ENCODE data around the gene SS18L1.

Gene SS18L1

DNA sequence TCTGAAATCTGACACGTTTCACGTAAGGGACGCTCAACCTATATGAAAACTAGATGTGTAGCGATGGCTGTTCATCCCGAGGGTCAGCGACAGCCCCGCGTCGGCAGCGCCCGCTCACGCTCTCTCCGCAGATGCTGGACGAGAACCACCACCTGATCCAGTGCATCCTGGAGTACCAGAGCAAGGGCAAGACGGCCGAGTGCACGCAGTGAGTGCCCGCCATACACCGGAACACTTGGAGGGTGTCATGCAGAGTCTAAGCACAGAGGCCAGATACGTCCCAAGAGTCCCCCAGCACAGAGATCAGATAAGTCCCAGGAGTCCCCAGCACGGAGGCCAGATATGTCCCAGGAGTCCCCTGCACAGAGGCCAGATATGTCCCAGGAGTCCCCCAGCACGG is 15.0 kb downstream of the SS18L1 start:
- Histone ChIP-seq H3K4me3 (no peak overlapping the region), H3K36me3 (ENCODE audit: insufficient read depth, low read length) (peaks cover 9% of the 10 kb centered on the region; the same call in 1 of the 2 replicates), H3K9me3 (ENCODE audit: low read depth, low read length) (no peaks in the 10 kb centered on the region), H3K27ac (no peak overlapping the region), H3K9ac (ENCODE audit: insufficient read length) (no peak overlapping the region)
- TF ChIP-seq EZH2 (IDR thresholded peaks at IDR 0.05): no peak
- TF ChIP-seq POLR2AphosphoS5 (IDR thresholded peaks at IDR 0.05; ENCODE audit: borderline replicate concordance, low read depth, low read length): no peak
- DNase-seq (ENCODE audit: low read depth, low spot score): no peak

DNA sequence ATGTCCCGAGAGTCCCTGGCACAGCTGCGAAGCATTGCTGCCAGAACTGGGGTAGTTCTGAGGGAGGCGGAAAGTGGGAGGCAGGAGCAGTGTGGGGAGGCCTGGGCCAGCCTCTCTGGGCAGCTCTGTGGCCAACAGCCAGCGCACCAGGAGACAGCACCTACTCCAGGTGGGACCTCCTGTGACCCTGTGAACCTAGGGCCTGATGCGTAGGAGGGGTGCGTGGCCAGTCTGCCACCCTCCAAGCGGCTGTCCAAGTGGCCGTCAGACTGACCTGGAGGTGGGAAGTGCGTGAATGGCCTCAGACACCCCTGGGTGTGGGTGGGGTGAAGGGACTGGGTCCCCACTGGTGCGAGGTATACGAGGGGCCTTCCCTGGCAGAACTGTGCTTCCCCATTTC is 15.5 kb downstream of the SS18L1 start:
- TF ChIP-seq EZH2 (IDR thresholded peaks at IDR 0.05) (no peak), POLR2AphosphoS5 (IDR thresholded peaks at IDR 0.05; ENCODE audit: borderline replicate concordance, low read depth, low read length) (no peak), FOXP2 (optimal IDR thresholded peaks at IDR 0.05; ENCODE audit: control extremely low read depth, extremely low read length, insufficient read depth) (no peak)
- no peak for DNase-seq (ENCODE audit: low read depth, low spot score)
- Histone ChIP-seq H3K4me3 (no peak overlapping the region), H3K36me3 (ENCODE audit: insufficient read depth, low read length) (peaks cover 9% of the 10 kb centered on the region; the same call in 1 of the 2 replicates), H3K9me3 (ENCODE audit: low read depth, low read length) (no peaks in the 10 kb centered on the region), H3K9ac (ENCODE audit: insufficient read length) (no peak overlapping the region), H3K27ac (no peak overlapping the region)

DNA sequence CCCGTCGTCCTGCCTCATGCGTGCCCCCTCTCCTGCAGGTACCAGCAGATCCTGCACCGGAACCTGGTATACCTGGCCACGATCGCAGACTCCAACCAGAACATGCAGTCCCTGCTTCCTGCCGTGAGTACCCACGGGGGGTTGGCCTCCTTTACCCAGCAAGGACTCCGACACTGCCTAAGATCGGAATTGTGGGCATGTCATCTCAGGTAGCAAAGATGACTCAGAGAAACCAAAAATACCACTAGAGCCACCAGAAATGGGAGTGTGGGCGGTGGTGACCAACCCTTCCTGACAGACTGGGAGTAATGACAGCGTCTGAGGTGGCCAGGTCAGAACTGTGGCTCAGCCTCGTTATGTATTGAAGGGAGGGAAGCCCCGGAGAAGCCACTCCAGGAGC is 16.3 kb downstream of the SS18L1 start:
- DNase-seq (ENCODE audit: low read depth, low spot score): no peak
- H3K9me3 ChIP-seq (ENCODE audit: low read depth, low read length): no peaks in the 10 kb centered on the region
- H3K36me3 ChIP-seq (ENCODE audit: insufficient read depth, low read length): peaks cover 12% of the 10 kb centered on the region; the same call in 1 of the 2 replicates
- H3K4me3 ChIP-seq: no peak overlapping the region
- no peak overlapping the region for H3K9ac ChIP-seq (ENCODE audit: insufficient read length)
- H3K27ac ChIP-seq: no peak overlapping the region
- no peak for TF ChIP-seq POLR2AphosphoS5 (IDR thresholded peaks at IDR 0.05; ENCODE audit: borderline replicate concordance, low read depth, low read length)
- TF ChIP-seq EZH2 (IDR thresholded peaks at IDR 0.05): no peak
- no peak for TF ChIP-seq FOXP2 (optimal IDR thresholded peaks at IDR 0.05; ENCODE audit: control extremely low read depth, extremely low read length, insufficient read depth)

DNA sequence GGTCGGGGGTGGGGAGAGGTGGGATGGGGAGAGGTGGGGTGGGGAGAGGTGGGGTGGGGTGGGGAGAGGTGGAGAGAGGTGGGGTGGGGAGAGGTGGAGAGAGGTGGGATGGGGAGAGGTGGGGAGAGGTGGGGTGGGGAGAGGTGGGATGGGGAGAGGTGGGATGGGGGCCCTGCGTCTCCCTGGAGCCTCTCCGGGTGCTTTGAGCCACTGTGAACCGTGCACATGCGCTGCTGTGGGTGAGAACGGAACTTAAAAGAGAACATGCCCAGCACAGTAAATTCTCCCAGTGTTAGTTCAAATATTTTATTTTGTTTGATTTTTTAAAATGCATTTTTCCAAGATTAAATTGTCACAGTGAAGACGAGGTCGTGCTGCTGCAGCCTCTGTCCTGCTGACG is 16.7 kb downstream of the SS18L1 start:
- Histone ChIP-seq H3K36me3 (ENCODE audit: insufficient read depth, low read length) (peaks cover 15% of the 10 kb centered on the region; the same call in 1 of the 2 replicates), H3K27ac (no peak overlapping the region), H3K9me3 (ENCODE audit: low read depth, low read length) (no peaks in the 10 kb centered on the region), H3K4me3 (no peak overlapping the region), H3K9ac (ENCODE audit: insufficient read length) (no peak overlapping the region)
- TF ChIP-seq POLR2AphosphoS5 (IDR thresholded peaks at IDR 0.05; ENCODE audit: borderline replicate concordance, low read depth, low read length) (no peak), EZH2 (IDR thresholded peaks at IDR 0.05) (no peak), FOXP2 (optimal IDR thresholded peaks at IDR 0.05; ENCODE audit: control extremely low read depth, extremely low read length, insufficient read depth) (no peak)
- DNase-seq (ENCODE audit: low read depth, low spot score): no peak

DNA sequence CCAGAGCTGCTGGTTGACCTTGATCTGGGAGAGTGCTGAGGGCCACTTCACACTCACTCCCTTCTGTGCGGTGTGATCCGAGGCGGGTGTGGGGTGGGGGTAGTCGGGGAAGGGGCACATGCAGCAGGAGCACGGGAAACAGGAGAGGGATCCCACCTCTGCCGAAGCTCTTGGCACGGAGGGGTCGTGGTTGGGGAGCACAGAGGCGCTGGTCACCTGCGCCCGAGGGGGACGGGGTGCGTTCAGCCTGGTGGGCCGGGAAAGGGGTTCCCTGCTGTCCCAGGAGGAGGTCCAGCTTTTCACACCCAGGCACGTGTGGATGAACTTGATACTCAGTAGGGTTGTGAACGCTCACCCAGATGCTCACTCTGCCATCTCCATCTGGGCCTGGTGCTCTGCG is 17.3 kb downstream of the SS18L1 start:
- peaks cover 21% of the 10 kb centered on the region; the same call in 1 of the 2 replicates for H3K36me3 ChIP-seq (ENCODE audit: insufficient read depth, low read length)
- DNase-seq (ENCODE audit: low read depth, low spot score): no peak
- no peak overlapping the region for H3K27ac ChIP-seq
- TF ChIP-seq EZH2 (IDR thresholded peaks at IDR 0.05) (no peak), POLR2AphosphoS5 (IDR thresholded peaks at IDR 0.05; ENCODE audit: borderline replicate concordance, low read depth, low read length) (no peak), FOXP2 (optimal IDR thresholded peaks at IDR 0.05; ENCODE audit: control extremely low read depth, extremely low read length, insufficient read depth) (no peak)
- no peak overlapping the region for H3K9ac ChIP-seq (ENCODE audit: insufficient read length)
- H3K9me3 ChIP-seq (ENCODE audit: low read depth, low read length): no peaks in the 10 kb centered on the region
- H3K4me3 ChIP-seq: no peak overlapping the region

DNA sequence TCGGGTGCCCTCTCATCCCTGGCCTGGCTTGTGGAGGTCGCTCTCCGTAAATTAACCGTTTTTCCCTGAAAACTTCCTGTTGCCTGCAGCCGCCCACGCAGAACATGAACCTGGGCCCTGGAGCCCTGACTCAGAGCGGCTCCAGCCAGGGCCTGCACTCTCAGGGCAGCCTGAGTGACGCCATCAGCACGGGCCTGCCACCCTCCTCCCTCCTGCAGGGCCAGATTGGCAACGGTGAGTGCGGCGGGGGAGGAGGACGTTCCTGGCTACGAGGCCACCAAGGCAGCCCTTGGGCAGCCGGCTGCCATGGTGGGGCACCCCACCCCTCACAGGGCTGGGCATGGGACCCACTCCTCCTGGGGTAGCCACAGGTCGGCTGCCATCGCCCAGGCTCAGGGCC is 17.8 kb downstream of the SS18L1 start:
- H3K27ac ChIP-seq: no peak overlapping the region
- DNase-seq (ENCODE audit: low read depth, low spot score): no peak
- no peak for TF ChIP-seq EZH2 (IDR thresholded peaks at IDR 0.05)
- no peak for TF ChIP-seq POLR2AphosphoS5 (IDR thresholded peaks at IDR 0.05; ENCODE audit: borderline replicate concordance, low read depth, low read length)
- TF ChIP-seq FOXP2 (optimal IDR thresholded peaks at IDR 0.05; ENCODE audit: control extremely low read depth, extremely low read length, insufficient read depth): no peak

DNA sequence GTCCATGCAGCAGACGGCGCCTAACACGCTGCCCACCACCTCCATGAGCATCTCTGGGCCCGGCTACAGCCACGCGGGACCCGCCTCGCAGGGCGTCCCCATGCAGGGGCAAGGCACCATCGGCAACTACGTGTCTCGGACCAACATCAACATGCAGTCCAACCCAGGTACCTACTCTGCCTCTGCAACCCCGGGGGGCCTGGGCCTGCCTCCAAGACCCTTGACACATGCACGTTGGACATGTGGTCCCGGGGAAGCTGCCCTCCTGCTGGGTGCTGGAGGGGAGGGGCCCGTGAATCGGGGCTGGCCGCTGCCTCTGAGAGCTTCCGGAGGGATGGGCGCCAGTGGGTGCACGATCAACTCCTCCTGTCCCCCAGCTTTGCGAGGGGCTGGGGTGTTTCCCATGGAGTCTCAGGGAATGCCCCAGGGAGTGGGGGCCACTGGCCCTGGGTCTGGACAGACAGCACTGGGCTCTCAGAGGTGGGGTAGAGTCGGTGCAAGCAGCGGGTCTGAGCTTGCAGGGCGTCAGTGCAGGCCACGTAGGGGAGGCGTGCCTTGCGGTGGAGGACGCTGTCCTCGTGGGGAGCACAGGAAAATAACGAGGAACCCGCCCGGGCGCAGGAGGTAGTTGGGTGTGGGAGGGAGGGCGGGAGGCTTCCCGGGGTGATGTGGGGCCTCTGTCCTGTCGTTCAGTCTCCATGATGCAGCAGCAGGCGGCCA is 19.4 kb downstream of the SS18L1 start:
- no peak for TF ChIP-seq EZH2 (IDR thresholded peaks at IDR 0.05)
- no peak for TF ChIP-seq POLR2AphosphoS5 (IDR thresholded peaks at IDR 0.05; ENCODE audit: borderline replicate concordance, low read depth, low read length)
- no peak for TF ChIP-seq FOXP2 (optimal IDR thresholded peaks at IDR 0.05; ENCODE audit: control extremely low read depth, extremely low read length, insufficient read depth)
- Histone ChIP-seq H3K9me3 (ENCODE audit: low read depth, low read length) (no peaks in the 10 kb centered on the region), H3K27ac (no peak overlapping the region), H3K36me3 (ENCODE audit: insufficient read depth, low read length) (peaks cover 27% of the 10 kb centered on the region; the same call in 1 of the 2 replicates), H3K9ac (ENCODE audit: insufficient read length) (no peak overlapping the region), H3K4me3 (no peak overlapping the region)
- no peak for DNase-seq (ENCODE audit: low read depth, low spot score)

More for the DNA sequence above, 17.8 kb downstream of the SS18L1 start:
- Histone ChIP-seq H3K9me3 (ENCODE audit: low read depth, low read length) (no peaks in the 10 kb centered on the region), H3K36me3 (ENCODE audit: insufficient read depth, low read length) (peaks cover 26% of the 10 kb centered on the region; the same call in 1 of the 2 replicates), H3K4me3 (no peak overlapping the region), H3K9ac (ENCODE audit: insufficient read length) (no peak overlapping the region)

DNA sequence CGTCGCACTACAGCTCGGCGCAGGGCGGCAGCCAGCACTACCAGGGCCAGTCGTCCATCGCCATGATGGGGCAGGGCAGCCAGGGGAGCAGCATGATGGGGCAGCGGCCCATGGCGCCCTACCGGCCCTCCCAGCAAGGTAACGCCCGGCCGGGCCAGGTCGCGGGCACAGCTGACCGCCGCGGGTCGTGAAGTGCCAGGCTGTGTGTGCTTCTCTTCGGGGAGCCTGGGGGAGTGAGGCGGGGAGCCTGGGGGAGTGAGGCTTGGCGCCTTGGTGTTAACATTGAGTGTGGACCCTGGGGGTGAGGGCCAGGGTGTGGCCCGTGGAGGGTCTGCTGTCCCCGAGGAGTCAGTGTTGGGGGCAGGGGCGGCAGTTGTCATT is 19.9 kb downstream of the SS18L1 start:
- no peak overlapping the region for H3K9ac ChIP-seq (ENCODE audit: insufficient read length)
- no peaks in the 10 kb centered on the region for H3K9me3 ChIP-seq (ENCODE audit: low read depth, low read length)
- H3K36me3 ChIP-seq (ENCODE audit: insufficient read depth, low read length): peaks cover 27% of the 10 kb centered on the region; the same call in 1 of the 2 replicates
- no peak overlapping the region for H3K27ac ChIP-seq
- no peak overlapping the region for H3K4me3 ChIP-seq
- no peak for TF ChIP-seq POLR2AphosphoS5 (IDR thresholded peaks at IDR 0.05; ENCODE audit: borderline replicate concordance, low read depth, low read length)
- no peak for TF ChIP-seq FOXP2 (optimal IDR thresholded peaks at IDR 0.05; ENCODE audit: control extremely low read depth, extremely low read length, insufficient read depth)
- TF ChIP-seq EZH2 (IDR thresholded peaks at IDR 0.05): no peak
- no peak for DNase-seq (ENCODE audit: low read depth, low spot score)

Measured in SK-N-MC (cell line).